Measurements from ENCODE around the gene HPGD.
A peak's percentile ranks its signal among the peaks of the same experiment; 100 is the strongest.

Gene HPGD

DNA sequence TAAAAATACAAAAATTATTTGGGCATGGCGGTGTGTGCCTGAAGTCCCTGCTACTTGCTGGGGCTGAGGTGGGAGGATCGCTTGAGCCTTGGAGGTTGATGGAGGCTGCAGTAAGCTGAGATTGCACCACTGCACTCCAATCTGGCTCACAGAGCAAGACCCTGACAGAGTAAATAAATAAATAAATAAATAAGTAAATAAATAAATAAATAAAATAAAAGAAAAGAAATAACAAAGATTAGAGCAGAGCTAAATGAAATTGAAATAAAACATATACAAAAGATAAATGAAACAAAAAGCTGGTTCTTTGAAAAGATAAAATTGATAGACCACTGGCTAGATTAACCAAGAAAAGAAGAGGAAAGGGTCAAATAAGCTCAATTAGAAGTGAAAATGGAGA is 43.1 kb downstream of the HPGD start:
- DNase-seq (ENCODE audit: low spot score), result no peak
- TF ChIP-seq, protein P1, sequence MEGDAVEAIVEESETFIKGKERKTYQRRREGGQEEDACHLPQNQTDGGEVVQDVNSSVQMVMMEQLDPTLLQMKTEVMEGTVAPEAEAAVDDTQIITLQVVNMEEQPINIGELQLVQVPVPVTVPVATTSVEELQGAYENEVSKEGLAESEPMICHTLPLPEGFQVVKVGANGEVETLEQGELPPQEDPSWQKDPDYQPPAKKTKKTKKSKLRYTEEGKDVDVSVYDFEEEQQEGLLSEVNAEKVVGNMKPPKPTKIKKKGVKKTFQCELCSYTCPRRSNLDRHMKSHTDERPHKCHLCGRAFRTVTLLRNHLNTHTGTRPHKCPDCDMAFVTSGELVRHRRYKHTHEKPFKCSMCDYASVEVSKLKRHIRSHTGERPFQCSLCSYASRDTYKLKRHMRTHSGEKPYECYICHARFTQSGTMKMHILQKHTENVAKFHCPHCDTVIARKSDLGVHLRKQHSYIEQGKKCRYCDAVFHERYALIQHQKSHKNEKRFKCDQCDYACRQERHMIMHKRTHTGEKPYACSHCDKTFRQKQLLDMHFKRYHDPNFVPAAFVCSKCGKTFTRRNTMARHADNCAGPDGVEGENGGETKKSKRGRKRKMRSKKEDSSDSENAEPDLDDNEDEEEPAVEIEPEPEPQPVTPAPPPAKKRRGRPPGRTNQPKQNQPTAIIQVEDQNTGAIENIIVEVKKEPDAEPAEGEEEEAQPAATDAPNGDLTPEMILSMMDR (conservative IDR thresholded peaks at IDR 0.05; ENCODE audit: low read depth), result no peak
- no peak overlapping the region for H3K27ac ChIP-seq
- ChIA-PET CTCF (no interaction called here), POLR2A (ENCODE audit: low non-redundant PET) (no interaction called here)

DNA sequence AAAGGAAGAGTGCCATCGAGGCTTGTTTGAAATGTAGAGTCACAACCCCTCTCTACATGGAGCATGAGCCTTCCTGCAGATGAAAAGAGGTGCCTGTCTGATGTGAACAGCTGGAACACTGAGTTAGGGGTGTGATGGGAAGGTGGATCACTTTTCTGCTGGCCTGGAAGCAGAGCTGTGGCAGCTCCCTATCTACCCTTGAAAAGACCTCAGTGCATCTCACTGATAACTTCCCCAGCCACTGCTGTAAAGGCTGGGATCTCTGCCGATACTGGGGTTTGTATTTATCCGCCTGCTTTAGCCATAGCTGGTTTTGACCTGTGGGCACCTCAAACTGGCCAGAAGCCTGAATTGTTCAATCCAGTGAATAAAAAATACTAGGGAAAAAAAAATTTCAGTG is 46.8 kb downstream of the HPGD start:
- POLR2A ChIA-PET (ENCODE audit: low non-redundant PET), result no interaction called here
- no peak overlapping the region for H3K27ac ChIP-seq
- TF ChIP-seq, protein P1 (conservative IDR thresholded peaks at IDR 0.05; ENCODE audit: low read depth), result no peak
- DNase-seq (ENCODE audit: low spot score), result no peak
- CTCF ChIA-PET, result no interaction called here

DNA sequence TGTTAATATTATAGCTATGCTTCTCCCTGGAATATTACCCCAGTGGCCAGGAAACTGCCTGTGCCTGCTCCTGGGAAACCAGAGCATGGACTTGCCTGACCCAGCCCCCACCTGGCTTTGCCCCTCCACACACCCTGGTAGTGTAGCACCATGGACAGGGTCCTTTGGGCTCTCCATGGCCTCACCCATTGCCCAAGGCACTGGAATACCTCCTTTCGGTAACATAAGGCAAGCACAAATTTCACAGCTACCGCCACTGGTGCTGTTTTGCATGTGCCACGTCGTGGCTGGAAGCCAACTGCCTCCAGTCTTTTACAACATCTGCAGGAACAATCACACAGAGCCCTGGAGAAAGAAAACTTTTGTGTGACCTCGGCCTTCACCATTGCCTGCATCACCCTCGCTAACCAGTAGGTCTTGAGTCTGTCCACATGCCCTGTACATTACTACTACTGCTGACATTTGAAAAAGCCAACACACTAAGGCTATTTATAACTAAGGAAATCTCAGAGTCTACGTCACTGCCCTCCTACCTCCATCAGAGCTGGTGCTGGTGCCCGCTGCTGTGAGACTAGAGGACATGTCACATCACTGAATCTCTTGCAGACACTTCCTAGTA is 47.7 kb downstream of the HPGD start:
- TF ChIP-seq, protein P1 (conservative IDR thresholded peaks at IDR 0.05; ENCODE audit: low read depth), result no peak
- CTCF ChIA-PET, result interaction anchor here (0.6 kb wide), 1 partner anchor 983 kb away, joined by 3 read pairs; no protein-coding TSS in a partner anchor
- no peak for DNase-seq (ENCODE audit: low spot score)
- no peak overlapping the region for H3K27ac ChIP-seq
- POLR2A ChIA-PET (ENCODE audit: low non-redundant PET), result no interaction called here

DNA sequence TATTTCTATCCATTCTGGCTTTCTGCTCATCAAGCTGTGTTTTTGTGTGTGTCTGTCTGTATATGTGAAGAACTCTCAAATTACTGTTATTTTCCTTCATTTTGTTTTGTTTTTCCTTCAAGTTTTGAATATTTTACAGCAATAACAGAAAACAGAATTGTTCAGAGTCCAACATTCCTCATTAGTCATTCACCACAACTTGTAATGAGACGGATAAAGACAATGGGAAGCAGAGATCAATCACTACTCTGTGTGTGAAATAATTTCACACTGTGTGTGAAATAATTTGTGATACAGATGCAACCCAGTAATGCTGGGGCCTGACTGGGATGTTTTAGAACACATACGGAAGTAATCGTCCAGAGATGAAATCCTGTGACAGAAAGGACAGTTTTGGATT is 55.2 kb downstream of the HPGD start:
- ChIA-PET CTCF (no interaction called here), POLR2A (ENCODE audit: low non-redundant PET) (no interaction called here)
- H3K27ac ChIP-seq, result no peak overlapping the region
- DNase-seq (ENCODE audit: low spot score), result peak; percentile 9
- TF ChIP-seq, protein P1 (conservative IDR thresholded peaks at IDR 0.05; ENCODE audit: low read depth), result no peak

DNA sequence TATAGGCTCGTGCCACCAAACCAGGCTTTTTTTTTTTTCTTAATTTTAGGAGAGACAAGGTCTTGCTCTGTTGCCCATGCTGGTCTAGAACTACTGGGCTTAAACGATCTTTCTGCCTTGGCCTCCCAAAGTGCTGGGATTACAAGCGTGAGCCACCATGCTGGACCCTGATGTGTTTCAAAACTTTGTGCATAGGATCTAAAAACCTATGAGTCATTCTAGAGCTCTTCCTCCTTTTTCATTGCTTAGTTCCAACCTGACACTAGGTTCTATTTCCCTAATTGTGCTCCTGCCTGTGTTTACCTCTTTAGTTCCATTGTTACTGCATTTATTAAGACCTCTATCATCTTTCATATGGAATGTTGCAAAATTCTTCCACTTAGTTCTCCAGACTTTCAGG is 57.3 kb downstream of the HPGD start:
- ChIA-PET POLR2A (ENCODE audit: low non-redundant PET) (no interaction called here), CTCF (interaction anchor here (0.6 kb wide), 1 partner anchor 91 kb away, joined by 4 read pairs; no protein-coding TSS in a partner anchor)
- H3K27ac ChIP-seq, result no peak overlapping the region
- TF ChIP-seq, protein P1 (conservative IDR thresholded peaks at IDR 0.05; ENCODE audit: low read depth), result no peak
- no peak for DNase-seq (ENCODE audit: low spot score)

DNA sequence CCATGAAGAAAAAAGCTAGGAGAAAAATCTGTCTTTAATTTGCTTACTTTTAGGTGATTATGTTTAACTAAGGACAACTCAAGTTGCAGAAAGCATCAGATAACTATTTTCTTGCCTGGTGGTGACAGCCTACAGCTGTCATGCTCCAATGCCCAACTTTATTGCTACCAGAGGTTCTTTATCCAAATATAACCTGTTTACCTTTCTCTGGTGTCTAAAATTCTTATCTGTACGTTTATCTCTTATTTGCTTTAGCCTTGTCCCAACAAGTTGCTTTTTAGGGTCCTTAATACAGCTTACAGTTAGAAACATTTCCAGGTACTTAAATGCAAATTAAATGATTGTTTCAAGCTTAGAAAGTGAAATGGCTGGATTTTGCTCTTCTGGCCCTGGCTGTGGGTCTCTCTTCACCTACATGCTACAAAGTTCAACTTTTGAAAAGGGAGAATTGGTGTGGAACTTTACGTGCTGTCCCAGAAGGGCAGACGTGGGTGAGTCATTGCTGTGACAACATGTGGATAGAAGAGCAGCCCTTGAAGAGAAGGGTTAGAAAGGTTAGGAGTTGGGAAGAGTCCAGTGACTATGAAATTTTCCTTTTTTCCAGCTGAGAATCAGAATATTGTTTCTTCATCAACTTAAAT is 60.7 kb downstream of the HPGD start:
- TF ChIP-seq, protein P1 (conservative IDR thresholded peaks at IDR 0.05; ENCODE audit: low read depth), result no peak
- POLR2A ChIA-PET (ENCODE audit: low non-redundant PET), result no interaction called here
- CTCF ChIA-PET, result no interaction called here
- no peak for DNase-seq (ENCODE audit: low spot score)
- no peak overlapping the region for H3K27ac ChIP-seq

Data from RWPE1 (cell line).